ENCODE data around the gene STK24.
A peak's percentile ranks its signal among the peaks of the same experiment; 100 is the strongest.
"Not testable (repeated sequence)": the region's sequence is repeated elsewhere in the genome, so short reads cannot be mapped to it uniquely, and the experiment has no call there.

The STK24 gene

DNA sequence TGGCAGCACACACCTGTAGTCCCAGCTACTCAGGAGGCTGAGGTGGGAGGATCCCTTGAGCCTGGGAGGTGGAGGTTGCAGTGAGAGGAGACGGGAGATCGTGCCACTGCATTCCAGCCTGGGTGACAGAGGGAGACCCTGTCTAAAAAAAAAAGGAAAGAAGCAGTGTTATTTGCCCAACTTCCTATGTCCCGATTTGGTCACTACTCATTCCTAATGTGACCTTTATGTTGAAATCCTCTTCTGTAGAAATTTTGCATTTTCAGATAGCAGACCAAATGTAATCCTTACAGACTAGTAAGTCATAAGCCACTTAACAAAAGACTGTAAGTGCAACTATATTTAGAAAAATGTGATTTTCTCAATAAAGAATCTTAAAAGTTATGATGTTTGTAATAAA is 18.2 kb upstream of the STK24 start:
- no peak for TF ChIP-seq POLR2A (IDR thresholded peaks at IDR 0.05; ENCODE audit: low read depth, low read length)
- TF ChIP-seq TAF1 (IDR thresholded peaks at IDR 0.05; ENCODE audit: borderline replicate concordance, low read depth, low read length): no peak
- TF ChIP-seq POLR2AphosphoS5 (IDR thresholded peaks at IDR 0.05; ENCODE audit: low read depth, low read length): no peak

DNA sequence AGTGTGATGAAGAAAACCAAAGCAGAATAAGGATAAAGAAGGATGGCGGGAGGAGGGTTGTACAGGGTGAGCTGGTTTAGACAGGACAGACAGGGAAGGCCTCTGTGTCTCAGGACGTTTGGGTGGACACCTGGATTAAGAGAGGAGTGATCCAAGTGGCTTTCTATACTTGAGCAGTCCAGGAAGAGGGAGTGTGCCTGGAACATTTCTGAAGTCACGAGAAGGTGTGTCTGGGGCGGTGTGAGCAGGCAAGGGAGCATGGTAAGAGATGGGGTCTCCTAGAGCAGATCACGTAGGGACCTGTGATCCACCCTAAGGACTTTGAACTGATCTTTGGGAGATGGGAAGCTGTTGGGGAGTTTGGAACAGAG is 15.4 kb upstream of the STK24 start:
- FAIRE-seq (no peak), DNase-seq (ENCODE audit: insufficient read length) (no peak)
- TF ChIP-seq POLR2A (IDR thresholded peaks at IDR 0.05; ENCODE audit: low read depth, low read length): no peak
- TF ChIP-seq POLR2AphosphoS5 (IDR thresholded peaks at IDR 0.05; ENCODE audit: low read depth, low read length): no peak
- no peak for TF ChIP-seq TAF1 (IDR thresholded peaks at IDR 0.05; ENCODE audit: borderline replicate concordance, low read depth, low read length)

More for the DNA sequence above, 18.2 kb upstream of the STK24 start:
- no peak for FAIRE-seq
- no peak for DNase-seq (ENCODE audit: insufficient read length)

DNA sequence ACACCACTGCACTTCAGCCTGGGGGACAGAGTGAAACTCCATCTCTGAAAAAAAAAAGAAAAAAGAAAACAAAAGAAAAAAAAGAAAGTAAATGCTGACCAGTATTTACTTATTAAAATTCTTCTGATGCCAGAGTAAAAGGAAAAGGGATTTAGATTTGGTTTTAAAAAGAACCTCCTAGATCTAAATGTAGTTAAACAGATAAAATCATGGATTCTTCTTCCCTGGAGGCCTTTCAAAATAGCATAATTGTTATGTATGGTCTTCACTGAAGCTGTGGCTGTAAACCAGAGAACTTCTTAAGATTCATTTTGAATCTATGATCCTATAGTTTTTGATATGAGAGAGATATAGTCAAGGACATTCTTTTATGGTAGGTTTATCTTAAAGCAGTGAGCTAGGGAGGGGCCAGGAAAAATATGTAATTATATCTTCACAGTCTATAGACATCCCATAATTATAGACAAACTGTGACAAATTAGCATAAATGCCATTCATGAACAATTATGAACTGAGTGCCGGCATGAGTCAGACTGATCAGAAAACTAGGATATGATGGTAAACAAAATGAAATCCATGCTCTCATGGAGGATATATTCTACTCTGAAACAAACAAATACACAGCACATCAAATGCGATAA is 14.9 kb upstream of the STK24 start:
- no peak for TF ChIP-seq POLR2A (IDR thresholded peaks at IDR 0.05; ENCODE audit: low read depth, low read length)
- no peak for TF ChIP-seq POLR2AphosphoS5 (IDR thresholded peaks at IDR 0.05; ENCODE audit: low read depth, low read length)
- no peak for TF ChIP-seq TAF1 (IDR thresholded peaks at IDR 0.05; ENCODE audit: borderline replicate concordance, low read depth, low read length)
- no peak for DNase-seq (ENCODE audit: insufficient read length)
- FAIRE-seq: no peak

DNA sequence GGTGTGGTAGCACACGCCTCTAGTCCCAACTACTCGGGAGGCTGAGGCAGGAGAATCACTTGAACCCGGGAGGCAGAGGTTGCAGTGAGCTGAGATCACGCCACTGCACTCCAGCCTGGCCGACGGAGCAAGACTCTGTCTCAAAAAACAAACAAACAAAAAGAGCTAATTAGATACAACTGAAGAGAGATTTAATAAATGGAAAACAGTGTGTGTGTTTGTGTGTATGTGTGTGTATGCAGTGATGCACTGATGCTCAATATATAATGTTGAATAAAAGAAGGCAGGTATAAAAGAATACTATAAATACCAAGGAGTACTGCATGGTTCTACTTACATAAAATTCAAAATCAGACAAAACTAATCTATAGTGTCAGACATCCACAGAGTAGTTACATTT is 13.6 kb upstream of the STK24 start:
- not testable (repeated sequence) for FAIRE-seq; DNase-seq (ENCODE audit: insufficient read length)

DNA sequence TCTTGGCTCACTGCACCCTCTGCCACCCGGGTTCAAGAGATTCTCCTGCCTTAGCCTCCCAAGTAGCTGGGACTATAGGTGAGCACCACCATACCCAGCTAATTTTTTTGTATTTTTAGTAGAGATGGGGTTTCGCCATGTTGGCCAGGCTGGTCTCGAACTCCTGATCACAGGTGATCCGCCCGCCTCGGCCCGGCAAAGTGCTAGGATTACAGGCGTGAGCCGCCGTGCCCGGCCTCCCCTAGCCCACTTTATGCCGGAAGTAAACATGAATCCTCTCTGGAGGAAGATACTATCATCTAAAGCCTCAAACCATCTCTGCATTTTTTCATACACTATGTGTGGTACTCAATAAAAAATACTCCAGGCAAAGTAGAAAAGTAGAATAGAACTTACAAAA is 12.6 kb upstream of the STK24 start:
- not testable (repeated sequence) for FAIRE-seq; DNase-seq (ENCODE audit: insufficient read length)

DNA sequence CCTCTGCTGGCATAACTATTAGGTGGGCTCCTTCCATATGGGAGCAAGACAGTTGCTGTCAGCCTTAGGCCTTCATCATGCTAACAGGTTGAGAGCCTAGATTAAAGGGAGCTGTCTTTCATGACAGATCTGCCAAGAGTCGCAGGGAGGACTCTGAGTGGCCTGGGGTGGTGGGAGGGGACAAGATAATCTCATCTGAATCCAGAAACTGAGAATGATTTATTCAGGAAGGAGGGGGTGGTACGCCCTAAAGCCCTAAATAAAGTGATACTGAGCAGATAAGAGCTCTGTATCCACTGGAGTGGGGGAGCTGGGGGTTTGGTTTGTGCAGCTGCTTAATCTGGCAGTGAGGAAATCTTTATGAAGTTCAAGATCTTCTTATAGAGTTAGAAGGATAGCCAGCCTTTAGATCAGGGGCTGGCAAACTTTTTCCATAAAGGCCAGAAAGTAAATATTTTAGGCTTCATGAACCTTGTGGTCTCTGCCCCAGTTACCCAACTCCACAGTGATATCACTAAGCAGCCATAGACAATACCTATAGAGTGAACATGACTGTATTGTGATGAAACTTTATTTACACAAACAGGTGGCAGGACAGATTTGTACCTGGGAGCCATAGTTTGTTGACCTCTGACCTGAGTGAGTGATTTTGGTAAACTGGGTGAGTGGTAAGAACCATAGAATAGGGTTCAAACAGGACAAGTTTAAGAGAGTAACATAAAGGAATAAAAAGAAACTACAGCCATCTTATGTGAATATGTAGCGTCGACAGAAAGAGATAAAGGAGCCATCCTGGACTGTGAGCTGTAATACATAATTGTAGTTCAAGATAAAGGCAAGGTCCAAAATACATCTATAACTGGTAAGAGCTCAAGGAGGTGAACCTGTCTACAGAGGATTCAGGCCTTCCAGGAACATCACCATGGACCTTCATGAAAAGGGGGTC is 9.8 kb upstream of the STK24 start:
- DNase-seq (ENCODE audit: insufficient read length) (no peak), FAIRE-seq (no peak)
- TF ChIP-seq POLR2AphosphoS5 (IDR thresholded peaks at IDR 0.05; ENCODE audit: low read depth, low read length) (no peak), TAF1 (IDR thresholded peaks at IDR 0.05; ENCODE audit: borderline replicate concordance, low read depth, low read length) (no peak), POLR2A (IDR thresholded peaks at IDR 0.05; ENCODE audit: low read depth, low read length) (no peak)

DNA sequence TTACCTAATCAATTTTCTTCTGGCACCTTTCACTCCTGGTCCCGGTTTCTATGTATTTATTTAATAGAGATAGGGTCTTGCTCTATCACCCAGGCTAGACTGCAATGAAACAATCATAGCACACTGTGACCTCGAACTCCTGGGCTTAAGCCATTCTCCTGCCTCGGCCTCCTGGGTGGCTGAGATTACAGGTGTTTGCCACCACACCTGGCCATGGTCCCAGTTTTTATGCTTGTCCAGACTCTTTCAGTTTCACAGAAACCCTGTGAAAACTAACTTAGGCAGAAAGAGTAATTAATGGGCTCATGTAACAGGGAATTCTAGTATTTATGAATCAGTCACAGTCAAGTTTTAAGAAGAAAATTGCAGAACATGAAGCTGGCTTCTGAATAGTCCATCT is 9.0 kb upstream of the STK24 start:
- no peak for TF ChIP-seq POLR2AphosphoS5 (IDR thresholded peaks at IDR 0.05; ENCODE audit: low read depth, low read length)
- no peak for TF ChIP-seq TAF1 (IDR thresholded peaks at IDR 0.05; ENCODE audit: borderline replicate concordance, low read depth, low read length)
- TF ChIP-seq POLR2A (IDR thresholded peaks at IDR 0.05; ENCODE audit: low read depth, low read length): no peak
- FAIRE-seq: no peak
- no peak for DNase-seq (ENCODE audit: insufficient read length)

DNA sequence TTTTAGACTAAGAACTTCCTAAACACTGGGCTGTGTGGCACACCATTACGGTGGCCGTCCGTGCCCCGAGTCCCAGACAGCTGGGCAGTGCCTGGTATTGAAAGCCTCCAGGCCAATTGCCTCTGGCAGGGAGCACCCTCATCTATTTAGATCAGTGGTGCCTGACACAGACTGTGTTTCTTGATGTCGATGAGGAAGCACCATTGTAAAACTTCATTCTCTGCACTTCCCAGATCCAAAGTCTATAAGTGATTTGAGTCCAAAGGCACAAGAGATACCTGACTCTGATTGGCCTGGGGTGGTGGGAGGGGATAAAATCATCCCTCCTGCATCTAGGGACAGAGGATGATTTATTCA is 8.5 kb upstream of the STK24 start:
- TF ChIP-seq POLR2A (IDR thresholded peaks at IDR 0.05; ENCODE audit: low read depth, low read length) (no peak), POLR2AphosphoS5 (IDR thresholded peaks at IDR 0.05; ENCODE audit: low read depth, low read length) (no peak), TAF1 (IDR thresholded peaks at IDR 0.05; ENCODE audit: borderline replicate concordance, low read depth, low read length) (no peak)
- DNase-seq (ENCODE audit: insufficient read length): no peak
- no peak for FAIRE-seq

- TF ChIP-seq POLR2A (IDR thresholded peaks at IDR 0.05; ENCODE audit: low read depth, low read length) (no peak), TAF1 (IDR thresholded peaks at IDR 0.05; ENCODE audit: borderline replicate concordance, low read depth, low read length) (no peak), POLR2AphosphoS5 (IDR thresholded peaks at IDR 0.05; ENCODE audit: low read depth, low read length) (no peak)
- no peak for FAIRE-seq
- no peak for DNase-seq (ENCODE audit: insufficient read length)
Measured at GRCh38 chr13:98584668-98585397, 7.9 kb upstream of the STK24 start.

DNA sequence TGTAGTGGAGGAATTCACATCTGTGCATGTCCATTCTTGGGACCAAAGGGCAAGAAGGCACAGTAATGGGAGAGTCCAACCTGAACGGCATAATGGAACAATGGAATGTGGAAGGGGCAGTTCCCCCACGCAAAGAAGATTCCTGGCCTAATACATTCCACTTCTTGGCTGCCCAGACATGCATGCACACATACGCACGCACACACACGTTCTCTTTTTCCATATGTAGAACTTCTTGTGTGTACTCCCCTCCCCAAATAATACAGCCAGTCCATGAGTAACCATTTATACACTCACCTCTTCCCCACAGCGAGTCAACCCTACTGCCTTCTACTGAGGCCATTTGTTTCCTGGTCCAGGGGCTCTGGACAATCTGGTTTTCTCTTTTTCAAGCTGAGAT is 6.0 kb upstream of the STK24 start:
- no peak for FAIRE-seq
- TF ChIP-seq POLR2A (IDR thresholded peaks at IDR 0.05; ENCODE audit: low read depth, low read length) (no peak), POLR2AphosphoS5 (IDR thresholded peaks at IDR 0.05; ENCODE audit: low read depth, low read length) (no peak), TAF1 (IDR thresholded peaks at IDR 0.05; ENCODE audit: borderline replicate concordance, low read depth, low read length) (no peak)
- no peak for DNase-seq (ENCODE audit: insufficient read length)

- DNase-seq (ENCODE audit: insufficient read length) (no peak), FAIRE-seq (peak; percentile 46)
- no peak for TF ChIP-seq POLR2A (IDR thresholded peaks at IDR 0.05; ENCODE audit: low read depth, low read length)
- TF ChIP-seq POLR2AphosphoS5 (IDR thresholded peaks at IDR 0.05; ENCODE audit: low read depth, low read length): no peak
- no peak for TF ChIP-seq TAF1 (IDR thresholded peaks at IDR 0.05; ENCODE audit: borderline replicate concordance, low read depth, low read length)
Measured at GRCh38 chr13:98581971-98582702, 5.2 kb upstream of the STK24 start.

All from GM12892 (cell line).